ENCODE results near the gene MPZ.

MPZ gene

DNA sequence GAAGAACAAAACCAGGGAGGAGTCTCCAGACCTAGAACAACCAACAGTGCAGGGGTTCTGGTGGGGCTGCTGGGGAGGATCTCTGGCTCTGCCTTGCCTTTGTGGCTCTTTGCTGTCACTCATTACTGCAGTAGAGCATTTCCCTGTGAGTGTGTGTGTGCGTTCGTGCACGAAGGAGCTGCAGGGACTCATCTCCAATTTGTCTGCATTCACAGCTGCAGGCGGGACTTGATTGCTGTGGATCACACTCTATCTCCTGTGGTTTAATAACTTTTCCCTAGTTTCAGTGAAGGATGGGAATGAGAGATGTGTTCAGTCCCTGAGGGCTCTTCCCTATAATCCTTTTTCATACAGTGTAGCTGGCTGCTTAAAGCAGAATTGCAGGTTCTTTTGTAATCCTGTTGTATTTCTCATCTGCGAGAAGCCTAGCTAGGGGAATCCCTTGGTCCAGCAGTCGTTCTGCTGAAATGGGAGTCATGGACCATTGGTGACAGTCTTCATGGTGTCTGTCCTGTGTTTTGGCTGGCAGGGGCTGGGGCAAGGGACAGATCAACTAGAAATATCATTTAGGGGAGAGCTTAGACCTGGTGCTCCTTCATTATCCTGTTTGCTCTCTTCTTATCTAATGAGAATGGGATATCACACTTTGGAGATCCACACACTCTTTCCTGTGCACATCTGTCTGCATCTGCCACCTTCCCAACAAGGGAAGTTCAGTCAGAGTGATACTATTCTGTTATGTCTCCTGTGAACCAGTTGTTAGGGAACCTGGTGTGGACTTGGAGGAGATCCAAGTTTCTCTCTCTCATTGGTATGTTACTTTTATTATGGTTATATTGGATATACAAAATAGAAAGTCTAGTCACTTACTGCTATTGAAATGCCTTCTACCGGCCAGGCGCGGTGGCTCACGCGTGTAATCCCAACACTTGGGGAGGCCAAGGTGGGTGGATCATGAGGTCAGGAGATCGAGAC, 48.2 kb downstream of the MPZ start:
- Histone ChIP-seq H4K8ac (ENCODE audit: low read length) (no peak overlapping the region), H2AFZ (ENCODE audit: low read depth, low read length) (no peak overlapping the region), H3K4me3 (ENCODE audit: insufficient read depth in 1 of 2, low read depth in 1 of 2, low read length in 2 of 2) (no peak overlapping the region), H3K4me2 (ENCODE audit: low read length, poor library complexity, severe bottlenecking) (no peak overlapping the region), H3K9ac (ENCODE audit: low read length) (no peak overlapping the region), H3K4ac (ENCODE audit: low read depth in 1 of 2, low read length in 2 of 2) (no peak overlapping the region), H3K18ac (ENCODE audit: low read depth in 1 of 2, low read length in 2 of 2) (no peak overlapping the region), H3K23ac (ENCODE audit: low read length in 2 of 2) (no peak overlapping the region), H2BK120ac (ENCODE audit: low read depth, low read length) (no peak overlapping the region), H3K9me3 (ENCODE audit: control insufficient read depth, low read length) (peaks cover 13% of the 10 kb centered on the region), H2BK15ac (ENCODE audit: low read depth, poor library complexity, severe bottlenecking) (no peak overlapping the region), H4K91ac (ENCODE audit: low read length) (no peak overlapping the region), H3K79me1 (replicated peaks; ENCODE audit: low read length, poor library complexity, severe bottlenecking) (no peaks in the 10 kb centered on the region), H3K14ac (ENCODE audit: low read length in 2 of 2) (no peak overlapping the region), H3K27ac (ENCODE audit: low read length, poor library complexity, severe bottlenecking) (no peak overlapping the region), H2AK5ac (ENCODE audit: low read length, severe bottlenecking) (no peak overlapping the region), H3K27me3 (ENCODE audit: control insufficient read depth in 1 of 2, insufficient read depth in 1 of 2, low read length in 2 of 2) (peaks cover 48 to 65% of the 10 kb centered on the region in 2 experiments), H3K4me1 (ENCODE audit: control insufficient read depth, insufficient read depth, low read depth, low read length) (peaks cover 13% of the 10 kb centered on the region), H2BK12ac (ENCODE audit: low read length in 2 of 2) (no peak overlapping the region), H2BK5ac (ENCODE audit: low read depth, low read length, poor library complexity, severe bottlenecking) (no peak overlapping the region), H3K36me3 (ENCODE audit: control insufficient read depth in 1 of 2, insufficient read depth in 2 of 2, low read depth in 1 of 2, low read length in 2 of 2) (no peaks in the 10 kb centered on the region)
- WGBS, result 77% methylated on average over 11 of the region's 12 CpGs
- DNase-seq, result no peak

DNA sequence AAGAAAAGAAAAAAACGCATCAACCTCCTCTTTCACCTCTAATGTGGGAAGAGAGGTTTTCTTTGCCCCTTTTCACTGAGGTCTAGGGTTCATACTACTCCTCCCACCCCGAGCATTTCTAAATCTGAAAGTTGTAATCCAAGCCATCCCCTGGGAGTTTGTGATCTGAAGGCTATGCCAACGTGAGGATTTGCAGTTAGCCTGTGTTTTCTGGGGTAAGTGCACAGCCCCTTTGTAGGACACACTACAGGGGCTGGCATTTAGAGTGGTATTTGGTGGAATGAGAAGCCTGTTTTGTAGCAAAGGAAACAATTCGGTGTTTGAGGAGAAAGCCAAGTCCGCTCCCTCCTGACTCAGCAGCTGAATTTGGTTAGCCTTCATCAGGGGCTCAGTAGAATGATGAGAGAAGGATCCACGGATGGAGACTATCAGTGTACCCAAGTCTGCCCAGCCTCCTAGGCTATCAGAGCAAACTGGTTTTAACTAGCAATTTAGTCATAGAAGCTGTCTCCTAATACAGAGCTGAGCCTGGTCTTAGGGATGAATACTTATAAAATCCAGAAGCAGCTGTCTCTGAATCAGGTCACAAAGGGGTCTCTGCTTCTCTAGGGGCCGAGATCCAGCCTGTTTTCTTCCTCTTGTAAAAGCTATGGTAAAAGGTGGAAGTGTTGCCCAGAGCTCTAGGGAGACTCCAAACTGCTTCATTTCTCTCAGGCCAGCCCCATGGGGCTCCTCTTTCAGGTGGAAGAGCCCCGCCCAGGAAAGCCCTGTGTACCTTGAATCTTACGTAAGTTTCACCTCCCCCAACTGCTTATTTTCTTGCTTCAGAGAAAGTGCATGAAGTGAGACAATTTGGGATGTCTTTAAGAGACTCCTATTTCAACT, 49.1 kb downstream of the MPZ start:
- Histone ChIP-seq H3K27ac (ENCODE audit: low read length, poor library complexity, severe bottlenecking) (no peak overlapping the region), H3K9me3 (ENCODE audit: control insufficient read depth, low read length) (peaks cover 22% of the 10 kb centered on the region), H3K14ac (ENCODE audit: low read length in 2 of 2) (no peak overlapping the region), H3K79me1 (replicated peaks; ENCODE audit: low read length, poor library complexity, severe bottlenecking) (no peaks in the 10 kb centered on the region), H3K27me3 (ENCODE audit: control insufficient read depth in 1 of 2, insufficient read depth in 1 of 2, low read length in 2 of 2) (peaks cover 48 to 61% of the 10 kb centered on the region in 2 experiments), H2BK12ac (ENCODE audit: low read length in 2 of 2) (no peak overlapping the region), H2BK120ac (ENCODE audit: low read depth, low read length) (no peak overlapping the region), H2AFZ (ENCODE audit: low read depth, low read length) (no peak overlapping the region), H3K23ac (ENCODE audit: low read length in 2 of 2) (peak overlapping the region in 1 of 2 experiments; percentile 59), H2BK15ac (ENCODE audit: low read depth, poor library complexity, severe bottlenecking) (no peak overlapping the region), H4K8ac (ENCODE audit: low read length) (no peak overlapping the region), H4K91ac (ENCODE audit: low read length) (no peak overlapping the region), H3K18ac (ENCODE audit: low read depth in 1 of 2, low read length in 2 of 2) (no peak overlapping the region), H2AK5ac (ENCODE audit: low read length, severe bottlenecking) (no peak overlapping the region), H3K4me2 (ENCODE audit: low read length, poor library complexity, severe bottlenecking) (no peak overlapping the region), H2BK5ac (ENCODE audit: low read depth, low read length, poor library complexity, severe bottlenecking) (no peak overlapping the region), H3K9ac (ENCODE audit: low read length) (no peak overlapping the region), H3K4me1 (ENCODE audit: control insufficient read depth, insufficient read depth, low read depth, low read length) (peaks cover 8% of the 10 kb centered on the region), H3K4ac (ENCODE audit: low read depth in 1 of 2, low read length in 2 of 2) (no peak overlapping the region), H3K36me3 (ENCODE audit: control insufficient read depth in 1 of 2, insufficient read depth in 2 of 2, low read depth in 1 of 2, low read length in 2 of 2) (no peaks in the 10 kb centered on the region), H3K4me3 (ENCODE audit: insufficient read depth in 1 of 2, low read depth in 1 of 2, low read length in 2 of 2) (no peak overlapping the region)
- DNase-seq, result no peak
- WGBS, result 43% methylated on average over 7 of the region's 9 CpGs

DNA sequence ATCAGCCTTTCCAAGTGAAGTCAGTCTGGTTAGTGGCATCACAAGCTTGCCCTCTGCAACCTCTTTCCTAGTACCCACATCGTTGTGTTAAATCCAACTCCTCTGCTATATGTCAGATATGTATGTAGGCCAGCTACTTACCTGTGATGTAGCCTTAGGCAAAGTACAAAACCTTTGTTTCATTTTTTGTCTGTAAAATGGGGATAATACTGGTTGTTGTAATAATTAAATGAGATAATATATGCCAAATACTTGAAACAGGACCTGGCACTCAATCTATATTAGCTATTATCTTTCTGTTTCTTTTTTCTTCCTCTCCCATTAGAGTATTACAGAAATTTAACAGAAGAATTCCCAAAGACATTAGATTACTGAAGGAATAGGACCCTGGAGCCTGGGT, 50.0 kb downstream of the MPZ start:
- Histone ChIP-seq H3K27ac (ENCODE audit: low read length, poor library complexity, severe bottlenecking) (no peak overlapping the region), H3K4me1 (ENCODE audit: control insufficient read depth, insufficient read depth, low read depth, low read length) (peaks cover 8% of the 10 kb centered on the region), H3K4me2 (ENCODE audit: low read length, poor library complexity, severe bottlenecking) (no peak overlapping the region), H4K91ac (ENCODE audit: low read length) (no peak overlapping the region), H2BK5ac (ENCODE audit: low read depth, low read length, poor library complexity, severe bottlenecking) (no peak overlapping the region), H2BK120ac (ENCODE audit: low read depth, low read length) (no peak overlapping the region), H3K79me1 (replicated peaks; ENCODE audit: low read length, poor library complexity, severe bottlenecking) (no peaks in the 10 kb centered on the region), H2BK15ac (ENCODE audit: low read depth, poor library complexity, severe bottlenecking) (no peak overlapping the region), H3K9me3 (ENCODE audit: control insufficient read depth, low read length) (peaks cover 23% of the 10 kb centered on the region), H3K23ac (ENCODE audit: low read length in 2 of 2) (no peak overlapping the region), H3K36me3 (ENCODE audit: control insufficient read depth in 1 of 2, insufficient read depth in 2 of 2, low read depth in 1 of 2, low read length in 2 of 2) (no peaks in the 10 kb centered on the region), H4K8ac (ENCODE audit: low read length) (no peak overlapping the region), H3K4me3 (ENCODE audit: insufficient read depth in 1 of 2, low read depth in 1 of 2, low read length in 2 of 2) (no peak overlapping the region), H3K9ac (ENCODE audit: low read length) (no peak overlapping the region), H2BK12ac (ENCODE audit: low read length in 2 of 2) (no peak overlapping the region), H2AK5ac (ENCODE audit: low read length, severe bottlenecking) (no peak overlapping the region), H3K14ac (ENCODE audit: low read length in 2 of 2) (no peak overlapping the region), H3K27me3 (ENCODE audit: control insufficient read depth in 1 of 2, insufficient read depth in 1 of 2, low read length in 2 of 2) (peaks cover 48 to 54% of the 10 kb centered on the region in 2 experiments), H2AFZ (ENCODE audit: low read depth, low read length) (no peak overlapping the region), H3K4ac (ENCODE audit: low read depth in 1 of 2, low read length in 2 of 2) (no peak overlapping the region), H3K18ac (ENCODE audit: low read depth in 1 of 2, low read length in 2 of 2) (no peak overlapping the region)
- WGBS, result no CpG with 5 or more reads among the region's 1 CpG
- no peak for DNase-seq

DNA sequence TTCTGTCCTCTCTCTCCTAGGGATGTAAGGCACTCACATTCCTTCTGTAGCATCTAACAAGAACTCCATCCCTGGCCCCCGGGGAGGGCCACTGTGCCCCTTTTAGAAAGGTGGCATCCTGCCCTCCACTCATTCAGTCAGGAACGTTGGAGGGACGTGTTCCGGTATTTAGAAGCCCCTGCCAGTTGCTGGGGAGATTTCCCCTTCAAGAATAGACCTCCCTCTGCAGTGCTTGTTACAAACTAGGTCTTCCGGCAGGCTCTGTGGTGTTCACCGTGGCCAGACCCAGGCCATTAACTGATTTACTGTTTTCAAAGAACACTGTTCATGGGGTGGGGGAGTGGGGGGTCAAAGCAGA, 50.4 kb downstream of the MPZ start:
- Histone ChIP-seq H4K91ac (ENCODE audit: low read length) (no peak overlapping the region), H3K4me1 (ENCODE audit: control insufficient read depth, insufficient read depth, low read depth, low read length) (peaks cover 8% of the 10 kb centered on the region), H3K23ac (ENCODE audit: low read length in 2 of 2) (no peak overlapping the region), H3K9ac (ENCODE audit: low read length) (no peak overlapping the region), H3K4me3 (ENCODE audit: insufficient read depth in 1 of 2, low read depth in 1 of 2, low read length in 2 of 2) (no peak overlapping the region), H3K9me3 (ENCODE audit: control insufficient read depth, low read length) (peaks cover 23% of the 10 kb centered on the region), H2BK12ac (ENCODE audit: low read length in 2 of 2) (no peak overlapping the region), H3K27ac (ENCODE audit: low read length, poor library complexity, severe bottlenecking) (no peak overlapping the region), H3K4ac (ENCODE audit: low read depth in 1 of 2, low read length in 2 of 2) (no peak overlapping the region), H3K36me3 (ENCODE audit: control insufficient read depth in 1 of 2, insufficient read depth in 2 of 2, low read depth in 1 of 2, low read length in 2 of 2) (no peaks in the 10 kb centered on the region), H2BK15ac (ENCODE audit: low read depth, poor library complexity, severe bottlenecking) (no peak overlapping the region), H2BK120ac (ENCODE audit: low read depth, low read length) (no peak overlapping the region), H3K14ac (ENCODE audit: low read length in 2 of 2) (no peak overlapping the region), H3K18ac (ENCODE audit: low read depth in 1 of 2, low read length in 2 of 2) (no peak overlapping the region), H2BK5ac (ENCODE audit: low read depth, low read length, poor library complexity, severe bottlenecking) (no peak overlapping the region), H4K8ac (ENCODE audit: low read length) (no peak overlapping the region), H2AFZ (ENCODE audit: low read depth, low read length) (no peak overlapping the region), H3K79me1 (replicated peaks; ENCODE audit: low read length, poor library complexity, severe bottlenecking) (no peaks in the 10 kb centered on the region), H3K27me3 (ENCODE audit: control insufficient read depth in 1 of 2, insufficient read depth in 1 of 2, low read length in 2 of 2) (peaks cover 48 to 52% of the 10 kb centered on the region in 2 experiments), H3K4me2 (ENCODE audit: low read length, poor library complexity, severe bottlenecking) (no peak overlapping the region), H2AK5ac (ENCODE audit: low read length, severe bottlenecking) (no peak overlapping the region)
- DNase-seq, result no peak
- 50% methylated on average over 6 of the region's 6 CpGs for WGBS
